Measurements from ENCODE around the gene NPFFR1. TPM values are rescaled to one million over a fixed set of nuclear protein-coding genes. Genes with fewer than 3 reads are reported as not detected.

NPFFR1 gene
- total and polyA plus RNA-seq, 10 of the 15 experiments (the other 5 are each of a cell fraction or from before 2014, with no cell fraction given): 0.03 TPM; not detected in 9

GRCh38 chr10:70233109-70233938 is 50.5 kb downstream of the NPFFR1 start, which contains the start of gene PPA1 (continued):
- peak; percentile 53; the same call in 1 of the 2 replicates for TF ChIP-seq LARP7 (IDR thresholded peaks at IDR 0.05)
- TF ChIP-seq EGR1 (IDR thresholded peaks at IDR 0.05; ENCODE audit: borderline replicate concordance in 1 of 2, low read depth in 2 of 2, low read length in 2 of 2): peak in 1 of 2 experiments; percentile 77; a peak in 2 of 3 replicates
- TF ChIP-seq ZNF384 (IDR thresholded peaks at IDR 0.05; ENCODE audit: borderline replicate concordance, low read depth, low read length): no peak
- peak; percentile 88 for TF ChIP-seq POLR2AphosphoS5 (IDR thresholded peaks at IDR 0.05; ENCODE audit: low read length)
- TF ChIP-seq NR2C1 (IDR thresholded peaks at IDR 0.05): no peak
- TF ChIP-seq MEF2B (IDR thresholded peaks at IDR 0.05; ENCODE audit: partially characterized antibody, poor library complexity, severe bottlenecking): no peak
- TF ChIP-seq CHD4 (IDR thresholded peaks at IDR 0.05): no peak
- peak; percentile 91 for TF ChIP-seq MYC (IDR thresholded peaks at IDR 0.05; ENCODE audit: insufficient read depth, insufficient read length, insufficient replicate concordance, low read length, severe bottlenecking)
- no peak for TF ChIP-seq EZH2 (IDR thresholded peaks at IDR 0.05; ENCODE audit: borderline replicate concordance, control insufficient read depth, low read depth, low read length)
- no peak for TF ChIP-seq FOS (IDR thresholded peaks at IDR 0.05; ENCODE audit: borderline replicate concordance, extremely low read depth, insufficient read length)
- TF ChIP-seq HDGF (IDR thresholded peaks at IDR 0.05): no peak
- TF ChIP-seq HDAC6 (IDR thresholded peaks at IDR 0.05; ENCODE audit: unreplicated experiment): no peak
- TF ChIP-seq RB1 (IDR thresholded peaks at IDR 0.05; ENCODE audit: borderline replicate concordance): peak; percentile 24; the same call in 1 of the 2 replicates
- no peak for TF ChIP-seq SIX5 (IDR thresholded peaks at IDR 0.05; ENCODE audit: low read depth, low read length, severe bottlenecking)
- peak; percentile 84 for TF ChIP-seq SMAD5 (IDR thresholded peaks at IDR 0.05; ENCODE audit: low read depth)
- TF ChIP-seq SPI1 (IDR thresholded peaks at IDR 0.05; ENCODE audit: borderline replicate concordance, insufficient read depth, low read depth, low read length): no peak
- peak; percentile 60; the same call in 1 of the 2 replicates for TF ChIP-seq ASH2L (IDR thresholded peaks at IDR 0.05; ENCODE audit: borderline replicate concordance, low read depth)
- no peak for TF ChIP-seq CBX3 (IDR thresholded peaks at IDR 0.05; ENCODE audit: borderline replicate concordance, low read depth)
- TF ChIP-seq KLF5 (IDR thresholded peaks at IDR 0.05; ENCODE audit: partially characterized antibody): no peak
- TF ChIP-seq ETV6 (conservative IDR thresholded peaks at IDR 0.05 in 1 of 2, IDR thresholded peaks at IDR 0.05 in 1 of 2; ENCODE audit: borderline replicate concordance in 1 of 2, low read depth in 1 of 2): no peak
- TF ChIP-seq WRNIP1 (IDR thresholded peaks at IDR 0.05; ENCODE audit: borderline replicate concordance, low read depth, low read length): no peak
- TF ChIP-seq YBX1 (IDR thresholded peaks at IDR 0.05): no peak
- no peak for TF ChIP-seq MYB (IDR thresholded peaks at IDR 0.05; ENCODE audit: borderline replicate concordance, low read depth, low read length)
- no peak for TF ChIP-seq ZNF217 (IDR thresholded peaks at IDR 0.05)
- no peak for TF ChIP-seq BCL11A (IDR thresholded peaks at IDR 0.05; ENCODE audit: low read depth, low read length)
- no peak for TF ChIP-seq BCLAF1 (IDR thresholded peaks at IDR 0.05)
- TF ChIP-seq, protein P1, sequence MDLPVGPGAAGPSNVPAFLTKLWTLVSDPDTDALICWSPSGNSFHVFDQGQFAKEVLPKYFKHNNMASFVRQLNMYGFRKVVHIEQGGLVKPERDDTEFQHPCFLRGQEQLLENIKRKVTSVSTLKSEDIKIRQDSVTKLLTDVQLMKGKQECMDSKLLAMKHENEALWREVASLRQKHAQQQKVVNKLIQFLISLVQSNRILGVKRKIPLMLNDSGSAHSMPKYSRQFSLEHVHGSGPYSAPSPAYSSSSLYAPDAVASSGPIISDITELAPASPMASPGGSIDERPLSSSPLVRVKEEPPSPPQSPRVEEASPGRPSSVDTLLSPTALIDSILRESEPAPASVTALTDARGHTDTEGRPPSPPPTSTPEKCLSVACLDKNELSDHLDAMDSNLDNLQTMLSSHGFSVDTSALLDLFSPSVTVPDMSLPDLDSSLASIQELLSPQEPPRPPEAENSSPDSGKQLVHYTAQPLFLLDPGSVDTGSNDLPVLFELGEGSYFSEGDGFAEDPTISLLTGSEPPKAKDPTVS (IDR thresholded peaks at IDR 0.05; ENCODE audit: low read depth, low read length): no peak
